Measurements from ENCODE around the gene ZBTB49.

Gene ZBTB49

DNA sequence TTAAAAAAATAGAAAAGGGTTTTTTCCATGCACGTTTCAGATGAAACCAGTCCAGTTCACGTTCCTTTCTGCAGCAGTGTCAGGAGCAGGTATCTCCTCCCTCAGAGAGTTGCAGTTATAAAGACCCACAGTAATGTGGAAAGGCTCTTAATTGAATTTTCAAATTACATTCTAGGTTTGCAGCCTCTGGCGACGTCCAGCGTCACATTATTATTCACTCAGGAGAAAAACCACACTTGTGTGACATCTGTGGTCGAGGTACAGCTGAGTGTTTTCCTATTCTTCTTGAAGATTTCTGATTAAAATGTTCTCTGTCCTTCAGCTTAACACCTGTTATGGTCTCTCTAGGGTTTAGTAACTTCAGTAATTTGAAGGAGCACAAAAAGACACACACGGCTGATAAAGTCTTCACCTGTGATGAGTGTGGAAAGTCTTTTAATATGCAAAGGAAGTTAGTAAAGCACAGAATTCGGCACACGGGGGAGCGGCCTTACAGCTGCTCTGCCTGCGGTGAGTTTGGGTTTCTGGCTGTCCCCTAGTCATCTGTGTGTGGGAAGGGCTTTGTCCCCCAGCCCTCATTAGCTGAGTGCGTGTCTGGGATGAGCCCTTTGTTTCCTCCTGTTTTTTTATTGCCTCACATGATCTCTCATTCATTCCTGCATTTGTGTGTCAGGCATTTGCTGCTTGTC, 25.6 kb downstream of the ZBTB49 start:
- ChIA-PET POLR2A (no interaction called here), CTCF (no interaction called here)
- H3K4me3 ChIP-seq (ENCODE audit: low read depth, low read length) = no peak overlapping the region
- TF ChIP-seq, protein P1, sequence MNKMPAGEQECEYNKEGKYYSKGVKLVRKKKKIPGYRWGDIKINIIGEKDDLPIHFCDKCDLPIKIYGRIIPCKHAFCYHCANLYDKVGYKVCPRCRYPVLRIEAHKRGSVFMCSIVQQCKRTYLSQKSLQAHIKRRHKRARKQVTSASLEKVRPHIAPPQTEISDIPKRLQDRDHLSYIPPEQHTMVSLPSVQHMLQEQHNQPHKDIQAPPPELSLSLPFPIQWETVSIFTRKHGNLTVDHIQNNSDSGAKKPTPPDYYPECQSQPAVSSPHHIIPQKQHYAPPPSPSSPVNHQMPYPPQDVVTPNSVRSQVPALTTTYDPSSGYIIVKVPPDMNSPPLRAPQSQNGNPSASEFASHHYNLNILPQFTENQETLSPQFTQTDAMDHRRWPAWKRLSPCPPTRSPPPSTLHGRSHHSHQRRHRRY (tag by site-specific recombination; IDR thresholded peaks at IDR 0.05) = no peak
- TF ChIP-seq ZSCAN30 (tag by site-specific recombination; IDR thresholded peaks at IDR 0.05) = no peak
- TF ChIP-seq ATF2 (tag by site-specific recombination; IDR thresholded peaks at IDR 0.05; ENCODE audit: low read depth) = no peak
- TF ChIP-seq SALL2 (tag by site-specific recombination; IDR thresholded peaks at IDR 0.05; ENCODE audit: borderline replicate concordance) = no peak
- no peak for TF ChIP-seq RBAK (tag by site-specific recombination; IDR thresholded peaks at IDR 0.05)
- no peak for TF ChIP-seq ZNF140 (tag by site-specific recombination; IDR thresholded peaks at IDR 0.05)
- no peak for TF ChIP-seq ZNF660 (tag by site-specific recombination; IDR thresholded peaks at IDR 0.05)
- TF ChIP-seq ZNF146 (tag by site-specific recombination; IDR thresholded peaks at IDR 0.05) = no peak
- TF ChIP-seq ZNF837 (tag by site-specific recombination; IDR thresholded peaks at IDR 0.05) = no peak
- TF ChIP-seq, protein P2, sequence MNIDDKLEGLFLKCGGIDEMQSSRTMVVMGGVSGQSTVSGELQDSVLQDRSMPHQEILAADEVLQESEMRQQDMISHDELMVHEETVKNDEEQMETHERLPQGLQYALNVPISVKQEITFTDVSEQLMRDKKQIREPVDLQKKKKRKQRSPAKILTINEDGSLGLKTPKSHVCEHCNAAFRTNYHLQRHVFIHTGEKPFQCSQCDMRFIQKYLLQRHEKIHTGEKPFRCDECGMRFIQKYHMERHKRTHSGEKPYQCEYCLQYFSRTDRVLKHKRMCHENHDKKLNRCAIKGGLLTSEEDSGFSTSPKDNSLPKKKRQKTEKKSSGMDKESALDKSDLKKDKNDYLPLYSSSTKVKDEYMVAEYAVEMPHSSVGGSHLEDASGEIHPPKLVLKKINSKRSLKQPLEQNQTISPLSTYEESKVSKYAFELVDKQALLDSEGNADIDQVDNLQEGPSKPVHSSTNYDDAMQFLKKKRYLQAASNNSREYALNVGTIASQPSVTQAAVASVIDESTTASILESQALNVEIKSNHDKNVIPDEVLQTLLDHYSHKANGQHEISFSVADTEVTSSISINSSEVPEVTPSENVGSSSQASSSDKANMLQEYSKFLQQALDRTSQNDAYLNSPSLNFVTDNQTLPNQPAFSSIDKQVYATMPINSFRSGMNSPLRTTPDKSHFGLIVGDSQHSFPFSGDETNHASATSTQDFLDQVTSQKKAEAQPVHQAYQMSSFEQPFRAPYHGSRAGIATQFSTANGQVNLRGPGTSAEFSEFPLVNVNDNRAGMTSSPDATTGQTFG (tag by site-specific recombination; IDR thresholded peaks at IDR 0.05; ENCODE audit: borderline replicate concordance) = no peak
- no peak for TF ChIP-seq ZBTB6 (tag by site-specific recombination; IDR thresholded peaks at IDR 0.05)
- TF ChIP-seq ZFP69B (tag by site-specific recombination; IDR thresholded peaks at IDR 0.05) = no peak
- TF ChIP-seq PATZ1 (tag by site-specific recombination; IDR thresholded peaks at IDR 0.05) = no peak
- no peak for TF ChIP-seq ZNF214 (tag by site-specific recombination; IDR thresholded peaks at IDR 0.05; ENCODE audit: borderline replicate concordance)
- no peak for TF ChIP-seq ZNF76 (tag by site-specific recombination; IDR thresholded peaks at IDR 0.05; ENCODE audit: borderline replicate concordance, low read depth)
- no peak for TF ChIP-seq ZNF398 (tag by site-specific recombination; IDR thresholded peaks at IDR 0.05)
- TF ChIP-seq ZBTB26 (tag by site-specific recombination; optimal IDR thresholded peaks at IDR 0.05) = no peak
- no peaks in the 10 kb centered on the region for H3K4me1 ChIP-seq (ENCODE audit: control insufficient read depth, insufficient read depth, low read length)
- no peaks in the 10 kb centered on the region for H3K9me3 ChIP-seq (ENCODE audit: control insufficient read depth, insufficient read depth, low read depth, low read length)
- H3K27ac ChIP-seq (ENCODE audit: extremely low read depth, low read depth, low read length) = no peak overlapping the region
- H3K36me3 ChIP-seq (ENCODE audit: control insufficient read depth in 2 of 2, insufficient read depth in 1 of 2, low read length in 2 of 2) = peaks cover 0 to 38% of the 10 kb centered on the region in 2 experiments; a peak in 2 of 3 replicates
